MM.1S (cell line): ENCODE measurements around the gene RNF222.

ENCODE experiments used
- DNase-seq: peaks from one replicate; pipeline ENCODE4 v3.0.0-alpha.2; 2015
- H2AFZ ChIP-seq: fragments of 300-600 bp; sonication (generic); 2 replicates; pipeline ENCODE4 v1.6.0; 2016; ENCODE audit warnings: antibody characterized with exemption, low read length
- H3F3A ChIP-seq: fragments of 300-600 bp; sonication (generic); 2 replicates; pipeline ENCODE4 v1.6.1; 2016; ENCODE audit warnings: mild to moderate bottlenecking, antibody characterized with exemption, low read length, moderate library complexity, mixed read lengths; ENCODE audit not compliant: insufficient read depth
- H3K27ac ChIP-seq: fragments of 300-600 bp; sonication (generic); 2 replicates; pipeline ENCODE4 v1.5.1; 2016; ENCODE audit warnings: mild to moderate bottlenecking, low read length
- H3K27me3 ChIP-seq: fragments of 300-600 bp; sonication (generic); replicated peaks from 2 replicates; pipeline ENCODE4 v1.6.0; 2016; ENCODE audit warnings: low read length; ENCODE audit not compliant: insufficient read depth
- H3K36me3 ChIP-seq: fragments of 300-600 bp; sonication (generic); replicated peaks from 2 replicates; pipeline ENCODE4 v1.6.1; 2016; ENCODE audit warnings: mild to moderate bottlenecking, low read length, mixed read lengths; ENCODE audit not compliant: insufficient read depth
- H3K4me1 ChIP-seq: fragments of 300-600 bp; sonication (generic); 2 replicates; pipeline ENCODE4 v1.6.1; 2016; ENCODE audit warnings: low read length, mixed read lengths
- H3K4me2 ChIP-seq: fragments of 300-600 bp; sonication (generic); 2 replicates; pipeline ENCODE4 v1.6.0; 2016; ENCODE audit warnings: low read depth, low read length
- H3K4me3 ChIP-seq: fragments of 300-600 bp; sonication (generic); 2 replicates; pipeline ENCODE4 v1.5.1; 2016; ENCODE audit warnings: low read length, mixed read lengths
- H3K79me2 ChIP-seq: fragments of 300-600 bp; sonication (generic); 2 replicates; pipeline ENCODE4 v1.6.1; 2016; ENCODE audit warnings: mixed run types, low read length, mixed read lengths
- H3K9ac ChIP-seq: fragments of 300-600 bp; sonication (generic); 2 replicates; pipeline ENCODE4 v1.6.1; 2016; ENCODE audit warnings: low read length, mixed read lengths
- H3K9me2 ChIP-seq: fragments of 300-600 bp; sonication (generic); replicated peaks from 2 replicates; pipeline ENCODE4 v1.6.1; 2016; ENCODE audit warnings: mild to moderate bottlenecking, low read length, mixed read lengths; ENCODE audit not compliant: insufficient read depth
- H3K9me3 ChIP-seq: fragments of 300-600 bp; sonication (generic); replicated peaks from 2 replicates; pipeline ENCODE4 v1.6.1; 2016; ENCODE audit warnings: mild to moderate bottlenecking, low read length, mixed read lengths; ENCODE audit not compliant: insufficient read depth
- H4K20me1 ChIP-seq: fragments of 300-600 bp; sonication (generic); 2 replicates; pipeline ENCODE4 v1.6.1; 2016; ENCODE audit warnings: mild to moderate bottlenecking, low read length, moderate library complexity, mixed read lengths; ENCODE audit not compliant: insufficient read depth
- CTCF ChIP-seq: fragments of 300-600 bp; sonication (generic); IDR thresholded peaks from 2 replicates; pipeline ENCODE4 v1.5.1; 2016; ENCODE audit warnings: antibody characterized with exemption, low read length, mixed read lengths
- EZH2 ChIP-seq: fragments of 300-600 bp; sonication (generic); optimal IDR thresholded peaks from 2 replicates; pipeline ENCODE3; 2017; ENCODE audit warnings: low read depth, mild to moderate bottlenecking, antibody characterized with exemption, low read length, mixed read lengths
- EZH2phosphoT487 ChIP-seq: fragments of 300-600 bp; sonication (generic); IDR thresholded peaks from 2 replicates; pipeline ENCODE4 v1.6.1; 2018; ENCODE audit warnings: antibody characterized with exemption, low read length

The RNF222 gene

GRCh38 chr17:8341456-8341855 lies 56.2 kb downstream of the RNF222 start:
- Histone ChIP-seq H4K20me1 (no peaks in the 10 kb centered on the region), H3F3A (no peaks in the 10 kb centered on the region), H3K27me3 (peaks cover 10% of the 10 kb centered on the region; the same call in 1 of the 2 replicates), H3K4me2 (no peak overlapping the region), H3K9me2 (no peaks in the 10 kb centered on the region), H3K9ac (no peak overlapping the region), H3K36me3 (no peaks in the 10 kb centered on the region), H3K4me1 (no peaks in the 10 kb centered on the region), H3K79me2 (no peaks in the 10 kb centered on the region), H2AFZ (no peak overlapping the region), H3K27ac (no peak overlapping the region), H3K9me3 (no peaks in the 10 kb centered on the region), H3K4me3 (no peak overlapping the region)
- TF ChIP-seq CTCF = no peak
- TF ChIP-seq EZH2phosphoT487 = no peak
- no peak for TF ChIP-seq EZH2
- DNase-seq = no peak
